HepG2 (cell line): ENCODE results near the gene CDC6. TPM values are rescaled to one million over a fixed set of nuclear protein-coding genes. Genes with fewer than 3 reads are reported as not detected.

ENCODE experiments used
- BHLHE40 ChIP-seq: IDR thresholded peaks from 2 replicates; pipeline ENCODE4 v1.6.1; 2011; ENCODE audit warnings: low read length, improper control_type of control experiment
- CCDC6 ChIP-seq: sonication (generic); formaldehyde crosslinking; IDR thresholded peaks from 2 replicates; pipeline ENCODE4 v1.8.1; 2022; ENCODE audit warnings: mild to moderate bottlenecking, missing genetic modification reagents, moderate library complexity
- CEBPB ChIP-seq: IDR thresholded peaks from 2 replicates; pipeline ENCODE4 v1.6.1; 2011; ENCODE audit warnings: low read depth, low read length, improper control_type of control experiment, borderline replicate concordance
- CREM ChIP-seq, 2 experiments: sonication (generic) in 1 of 2; formaldehyde crosslinking in 1 of 2; IDR thresholded peaks; 2 replicates each; pipeline versions ENCODE4 v1.4.0 to v1.6.1; 2016 to 2020; ENCODE audit warnings: antibody characterized with exemption in 1 of 2, mild to moderate bottlenecking in 1 of 2, missing genetic modification reagents in 1 of 2
- DR1 ChIP-seq: sonication (generic); formaldehyde crosslinking; IDR thresholded peaks from 2 replicates; pipeline ENCODE4 v1.8.0; 2021; ENCODE audit warnings: mild to moderate bottlenecking, missing genetic modification reagents, inconsistent platforms
- GLMP ChIP-seq: sonication (generic); formaldehyde crosslinking; IDR thresholded peaks from 2 replicates; pipeline ENCODE4 v1.9.0; 2021; ENCODE audit warnings: missing genetic modification reagents, mild to moderate bottlenecking, borderline replicate concordance
- HIVEP1 ChIP-seq: sonication (generic); formaldehyde crosslinking; IDR thresholded peaks from 2 replicates; pipeline ENCODE4 v1.4.0; 2020; ENCODE audit warnings: mild to moderate bottlenecking, missing genetic modification reagents
- KDM1A ChIP-seq: IDR thresholded peaks from 2 replicates; pipeline ENCODE4 v1.6.1; 2016; ENCODE audit warnings: missing compliant biosample characterization
- KDM5B ChIP-seq: sonication (generic); formaldehyde crosslinking; IDR thresholded peaks from 2 replicates; pipeline ENCODE4 v1.4.0; 2020; ENCODE audit warnings: missing genetic modification reagents, mild to moderate bottlenecking, borderline replicate concordance
- MATR3 ChIP-seq: sonication (generic); formaldehyde crosslinking; IDR thresholded peaks from 2 replicates; pipeline ENCODE4 v1.4.0; 2020; ENCODE audit warnings: missing genetic modification reagents
- NPAS2 ChIP-seq: sonication (generic); formaldehyde crosslinking; IDR thresholded peaks from 2 replicates; pipeline ENCODE4 v1.8.0; 2022; ENCODE audit warnings: mild to moderate bottlenecking, missing genetic modification reagents, borderline replicate concordance
- NR3C1 ChIP-seq: sonication (generic); formaldehyde crosslinking; IDR thresholded peaks from 2 replicates; pipeline ENCODE4 v1.4.0; 2020; ENCODE audit warnings: missing genetic modification reagents
- PHF21A ChIP-seq: sonication (generic); formaldehyde crosslinking; IDR thresholded peaks from 2 replicates; pipeline ENCODE4 v1.5.0; 2020; ENCODE audit warnings: mild to moderate bottlenecking, missing genetic modification reagents
- POLR2G ChIP-seq: fragments of 200-400 bp; formaldehyde crosslinking; IDR thresholded peaks from 2 replicates; pipeline ENCODE4 v1.6.1; 2018; ENCODE audit warnings: mild to moderate bottlenecking, low read depth, low read length, moderate library complexity
- SAFB2 ChIP-seq: sonication (generic); formaldehyde crosslinking; IDR thresholded peaks from 2 replicates; pipeline ENCODE4 v1.5.1; 2020; ENCODE audit warnings: missing genetic modification reagents, low read depth, mild to moderate bottlenecking, borderline replicate concordance
- SMAD3 ChIP-seq: sonication (generic); formaldehyde crosslinking; IDR thresholded peaks from 2 replicates; pipeline ENCODE4 v1.4.0; 2020; ENCODE audit warnings: missing genetic modification reagents
- ZMAT3 ChIP-seq: sonication (generic); formaldehyde crosslinking; conservative IDR thresholded peaks from 2 replicates; pipeline ENCODE4 v1.7.0; 2021; ENCODE audit warnings: missing genetic modification reagents
- ZNF547 ChIP-seq: sonication (generic); formaldehyde crosslinking; IDR thresholded peaks from 2 replicates; pipeline ENCODE4 v1.5.1; 2020; ENCODE audit warnings: mild to moderate bottlenecking, missing genetic modification reagents
- ZNF615 ChIP-seq: sonication (generic); formaldehyde crosslinking; IDR thresholded peaks from 2 replicates; pipeline ENCODE4 v1.5.0; 2020; ENCODE audit warnings: mild to moderate bottlenecking, missing genetic modification reagents, borderline replicate concordance
- ZNF737 ChIP-seq: sonication (generic); formaldehyde crosslinking; IDR thresholded peaks from 2 replicates; pipeline ENCODE4 v1.5.0; 2020; ENCODE audit warnings: missing genetic modification reagents, mild to moderate bottlenecking, borderline replicate concordance
- ZNF746 ChIP-seq: sonication (generic); formaldehyde crosslinking; IDR thresholded peaks from 2 replicates; pipeline ENCODE4 v1.8.0; 2022; ENCODE audit warnings: mild to moderate bottlenecking, missing genetic modification reagents
- ZNF768 ChIP-seq: sonication (generic); formaldehyde crosslinking; IDR thresholded peaks from 2 replicates; pipeline ENCODE4 v1.4.0; 2020; ENCODE audit warnings: missing genetic modification reagents
- polyA plus RNA-seq, 8 experiments: library from polyadenylated mRNA; depleted of rRNA in 3 of 8; stranded (reverse) in 7 of 8; unstranded in 1 of 8; fragments of >200 nt; fragmentation: Illumina TruSeq in 4 of 8; extraction: Trizol in 4 of 8; gene quantifications; 2 replicates each; pipeline versions ENCODE4 v1.2.1 to v1.2.3, GENCODE V29; 2011 to 2016; ENCODE audit warnings: low read depth in 4 of 8, missing spikeins in 1 of 8, mixed read lengths in 1 of 8; ENCODE audit not compliant: insufficient read depth in 1 of 8
- total RNA-seq, 5 experiments: library from RNA; depleted of rRNA; stranded (reverse); fragments of >200 nt; fragmentation: Illumina TruSeq; extraction: Trizol; gene quantifications; 2 replicates each; pipeline ENCODE4 v1.2.3, GENCODE V29; 2016; ENCODE audit warnings: low read depth in 1 of 5
- TF ChIP-seq, protein P1 (sequence below): IDR thresholded peaks from 2 replicates; pipeline ENCODE4 v1.6.1; 2018; ENCODE audit warnings: missing genetic modification reagents, mild to moderate bottlenecking, missing compliant biosample characterization
- TF ChIP-seq, protein P2 (sequence below): sonication (generic); formaldehyde crosslinking; IDR thresholded peaks from 2 replicates; pipeline ENCODE4 v1.4.0; 2020; ENCODE audit warnings: missing genetic modification reagents, borderline replicate concordance

Gene CDC6
- total and polyA plus RNA-seq, 2 of the 13 experiments (the other 11 are each of a cell fraction or from before 2014, with no cell fraction given) = 17.4 to 114 TPM

DNA sequence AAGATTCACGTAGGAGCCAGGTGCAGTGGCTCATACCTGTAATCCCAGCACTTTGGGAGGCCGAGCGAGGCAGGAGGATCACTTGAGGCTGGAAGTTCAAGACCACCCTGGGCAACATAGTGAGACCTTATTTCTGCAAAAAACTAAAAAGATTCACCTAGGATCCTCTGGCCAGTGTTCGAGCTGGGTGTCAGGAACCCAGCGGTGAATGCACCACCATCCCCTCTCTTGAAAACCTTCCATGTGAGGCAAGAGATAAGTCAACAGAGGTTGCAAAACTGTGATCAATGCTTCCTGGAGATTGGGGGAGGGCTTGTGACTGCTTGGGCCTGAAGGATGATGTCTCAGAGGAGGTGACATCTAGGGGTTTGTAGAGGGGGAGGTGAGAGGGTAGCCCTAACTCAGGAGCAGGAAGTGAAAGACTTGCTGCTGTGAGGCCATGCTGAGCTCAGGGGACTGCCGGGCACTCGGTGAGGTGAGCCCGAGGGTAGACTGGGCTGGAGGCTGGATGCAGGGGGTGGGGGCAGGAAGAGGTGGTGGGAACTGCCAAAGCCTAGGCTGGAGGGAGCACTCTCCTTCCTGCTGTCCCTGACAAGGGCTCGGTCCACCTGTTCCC lies 65.2 kb downstream of the CDC6 start (continued):
- peak; percentile 99 for TF ChIP-seq CEBPB
- 0 out of 2 replicates have a peak, but pooled peaks have one; percentile 10 for TF ChIP-seq ZNF737 (CRISPR knock-in tag)
- 0 out of 2 replicates have a peak, but pooled peaks have one; percentile 38 for TF ChIP-seq NPAS2 (CRISPR knock-in tag)
- TF ChIP-seq PHF21A = peak; percentile 86
- no peak for TF ChIP-seq MATR3 (CRISPR knock-in tag)
- TF ChIP-seq POLR2G = no peak
- peak; percentile 59; the same call in 1 of the 2 replicates for TF ChIP-seq ZNF615 (CRISPR knock-in tag)
- TF ChIP-seq ZNF746 (CRISPR knock-in tag) = peak; percentile 97
- TF ChIP-seq GLMP (CRISPR knock-in tag) = no peak
- no peak for TF ChIP-seq ZMAT3 (CRISPR knock-in tag)
- TF ChIP-seq NR3C1 = no peak
- TF ChIP-seq CREM (IDR thresholded peaks at IDR 0.05) = peak; percentile 60; the same call in 1 of the 2 replicates
- TF ChIP-seq CREM (CRISPR knock-in tag; IDR thresholded peaks at IDR 0.05) = no peak
- no peak; the same call in 1 of the 2 replicates for TF ChIP-seq DR1 (CRISPR knock-in tag)
- peak; percentile 40; the same call in 1 of the 2 replicates for TF ChIP-seq ZNF547 (CRISPR knock-in tag)
- TF ChIP-seq SMAD3 = peak; percentile 85
- TF ChIP-seq CCDC6 (CRISPR knock-in tag) = peak; percentile 72; the same call in 1 of the 2 replicates
- peak; percentile 38; the same call in 1 of the 2 replicates for TF ChIP-seq BHLHE40
- peak; percentile 72; the same call in 1 of the 2 replicates for TF ChIP-seq SAFB2
- peak; percentile 60 for TF ChIP-seq KDM5B
- TF ChIP-seq, protein P1, sequence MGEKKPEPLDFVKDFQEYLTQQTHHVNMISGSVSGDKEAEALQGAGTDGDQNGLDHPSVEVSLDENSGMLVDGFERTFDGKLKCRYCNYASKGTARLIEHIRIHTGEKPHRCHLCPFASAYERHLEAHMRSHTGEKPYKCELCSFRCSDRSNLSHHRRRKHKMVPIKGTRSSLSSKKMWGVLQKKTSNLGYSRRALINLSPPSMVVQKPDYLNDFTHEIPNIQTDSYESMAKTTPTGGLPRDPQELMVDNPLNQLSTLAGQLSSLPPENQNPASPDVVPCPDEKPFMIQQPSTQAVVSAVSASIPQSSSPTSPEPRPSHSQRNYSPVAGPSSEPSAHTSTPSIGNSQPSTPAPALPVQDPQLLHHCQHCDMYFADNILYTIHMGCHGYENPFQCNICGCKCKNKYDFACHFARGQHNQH = peak; percentile 87; the same call in 1 of the 2 replicates
- TF ChIP-seq, protein P2, sequence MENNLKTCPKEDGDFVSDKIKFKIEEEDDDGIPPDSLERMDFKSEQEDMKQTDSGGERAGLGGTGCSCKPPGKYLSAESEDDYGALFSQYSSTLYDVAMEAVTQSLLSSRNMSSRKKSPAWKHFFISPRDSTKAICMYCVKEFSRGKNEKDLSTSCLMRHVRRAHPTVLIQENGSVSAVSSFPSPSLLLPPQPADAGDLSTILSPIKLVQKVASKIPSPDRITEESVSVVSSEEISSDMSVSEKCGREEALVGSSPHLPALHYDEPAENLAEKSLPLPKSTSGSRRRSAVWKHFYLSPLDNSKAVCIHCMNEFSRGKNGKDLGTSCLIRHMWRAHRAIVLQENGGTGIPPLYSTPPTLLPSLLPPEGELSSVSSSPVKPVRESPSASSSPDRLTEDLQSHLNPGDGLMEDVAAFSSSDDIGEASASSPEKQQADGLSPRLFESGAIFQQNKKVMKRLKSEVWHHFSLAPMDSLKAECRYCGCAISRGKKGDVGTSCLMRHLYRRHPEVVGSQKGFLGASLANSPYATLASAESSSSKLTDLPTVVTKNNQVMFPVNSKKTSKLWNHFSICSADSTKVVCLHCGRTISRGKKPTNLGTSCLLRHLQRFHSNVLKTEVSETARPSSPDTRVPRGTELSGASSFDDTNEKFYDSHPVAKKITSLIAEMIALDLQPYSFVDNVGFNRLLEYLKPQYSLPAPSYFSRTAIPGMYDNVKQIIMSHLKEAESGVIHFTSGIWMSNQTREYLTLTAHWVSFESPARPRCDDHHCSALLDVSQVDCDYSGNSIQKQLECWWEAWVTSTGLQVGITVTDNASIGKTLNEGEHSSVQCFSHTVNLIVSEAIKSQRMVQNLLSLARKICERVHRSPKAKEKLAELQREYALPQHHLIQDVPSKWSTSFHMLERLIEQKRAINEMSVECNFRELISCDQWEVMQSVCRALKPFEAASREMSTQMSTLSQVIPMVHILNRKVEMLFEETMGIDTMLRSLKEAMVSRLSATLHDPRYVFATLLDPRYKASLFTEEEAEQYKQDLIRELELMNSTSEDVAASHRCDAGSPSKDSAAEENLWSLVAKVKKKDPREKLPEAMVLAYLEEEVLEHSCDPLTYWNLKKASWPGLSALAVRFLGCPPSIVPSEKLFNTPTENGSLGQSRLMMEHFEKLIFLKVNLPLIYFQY (CRISPR knock-in tag) = no peak
- TF ChIP-seq KDM1A = peak; percentile 93; the same call in 1 of the 2 replicates
- TF ChIP-seq HIVEP1 (CRISPR knock-in tag) = peak; percentile 91
- TF ChIP-seq ZNF768 (CRISPR knock-in tag) = peak; percentile 6; the same call in 1 of the 2 replicates
